ENCODE results near the gene NELL1.

Gene NELL1

GRCh38 chr11:21421711-21422329, 752.4 kb downstream of the NELL1 start:
- no peak for DNase-seq (ENCODE audit: low spot score)

- DNase-seq (ENCODE audit: low spot score) = no peak
These were observed 757.5 kb downstream of the NELL1 start for GRCh38 chr11:21426931-21427330.

- no peak for DNase-seq (ENCODE audit: low spot score)
These were observed 758.3 kb downstream of the NELL1 start for GRCh38 chr11:21427726-21428125.

GRCh38 chr11:21428796-21429195, 759.4 kb downstream of the NELL1 start:
- DNase-seq (ENCODE audit: low spot score) = no peak

- DNase-seq (ENCODE audit: low spot score) = no peak
These were observed 760.0 kb downstream of the NELL1 start for GRCh38 chr11:21429401-21429800.

GRCh38 chr11:21430537-21430936, 761.2 kb downstream of the NELL1 start:
- DNase-seq (ENCODE audit: low spot score) = no peak

GRCh38 chr11:21446939-21447590, 777.7 kb downstream of the NELL1 start:
- DNase-seq (ENCODE audit: low spot score) = no peak

GRCh38 chr11:21447871-21448270, 778.5 kb downstream of the NELL1 start:
- no peak for DNase-seq (ENCODE audit: low spot score)

GRCh38 chr11:21456186-21456585, 786.8 kb downstream of the NELL1 start:
- DNase-seq (ENCODE audit: low spot score) = no peak

- no peak for DNase-seq (ENCODE audit: low spot score)
These were observed 790.7 kb downstream of the NELL1 start for GRCh38 chr11:21460082-21460481.

GRCh38 chr11:21461701-21462100, 792.3 kb downstream of the NELL1 start:
- DNase-seq (ENCODE audit: low spot score) = no peak

- DNase-seq (ENCODE audit: low spot score) = no peak
These were observed 795.3 kb downstream of the NELL1 start for GRCh38 chr11:21464601-21465193.

GRCh38 chr11:21465203-21465602, 795.8 kb downstream of the NELL1 start:
- no peak for DNase-seq (ENCODE audit: low spot score)

- no peak for DNase-seq (ENCODE audit: low spot score)
These were observed 796.5 kb downstream of the NELL1 start for GRCh38 chr11:21465920-21466319.

GRCh38 chr11:21470521-21470920, 801.1 kb downstream of the NELL1 start:
- DNase-seq (ENCODE audit: low spot score) = no peak

- no peak for DNase-seq (ENCODE audit: low spot score)
These were observed 802.9 kb downstream of the NELL1 start for GRCh38 chr11:21472261-21472660.

GRCh38 chr11:21474529-21474928, 805.1 kb downstream of the NELL1 start:
- DNase-seq (ENCODE audit: low spot score) = no peak

- DNase-seq (ENCODE audit: low spot score) = no peak
These were observed 805.9 kb downstream of the NELL1 start for GRCh38 chr11:21475276-21475675.

GRCh38 chr11:21476588-21476987, 807.2 kb downstream of the NELL1 start:
- DNase-seq (ENCODE audit: low spot score) = no peak

GRCh38 chr11:21480240-21480639, 810.9 kb downstream of the NELL1 start:
- DNase-seq (ENCODE audit: low spot score) = no peak

GRCh38 chr11:21481255-21481654, 811.9 kb downstream of the NELL1 start:
- no peak for DNase-seq (ENCODE audit: low spot score)

- DNase-seq (ENCODE audit: low spot score) = no peak
These were observed 814.7 kb downstream of the NELL1 start for GRCh38 chr11:21484039-21484438.

- DNase-seq (ENCODE audit: low spot score) = no peak
These were observed 815.6 kb downstream of the NELL1 start for GRCh38 chr11:21485006-21485405.

GRCh38 chr11:21485426-21485825, 816.0 kb downstream of the NELL1 start:
- DNase-seq (ENCODE audit: low spot score) = no peak

All from AG08395 (cell line).